ENCODE results near the gene WASHC4.

The WASHC4 gene

GRCh38 chr12:105071981-105072380 is 35.5 kb upstream of the WASHC4 start:
- no peak for TF ChIP-seq CTCF (conservative IDR thresholded peaks at IDR 0.05)
- no peak overlapping the region for H3K27ac ChIP-seq

- H3K27ac ChIP-seq, result no peak overlapping the region
- no peak for TF ChIP-seq CTCF (conservative IDR thresholded peaks at IDR 0.05)
Observed at GRCh38 chr12:105072888-105073488, 34.5 kb upstream of the WASHC4 start.

GRCh38 chr12:105076098-105076497 is 31.4 kb upstream of the WASHC4 start:
- no peak for TF ChIP-seq CTCF (conservative IDR thresholded peaks at IDR 0.05)
- H3K27ac ChIP-seq, result no peak overlapping the region

GRCh38 chr12:105076913-105077312 is 30.6 kb upstream of the WASHC4 start:
- no peak for TF ChIP-seq CTCF (conservative IDR thresholded peaks at IDR 0.05)
- H3K27ac ChIP-seq, result no peak overlapping the region

GRCh38 chr12:105077435-105077834 is 30.1 kb upstream of the WASHC4 start:
- TF ChIP-seq CTCF (conservative IDR thresholded peaks at IDR 0.05), result no peak
- H3K27ac ChIP-seq, result no peak overlapping the region

DNA sequence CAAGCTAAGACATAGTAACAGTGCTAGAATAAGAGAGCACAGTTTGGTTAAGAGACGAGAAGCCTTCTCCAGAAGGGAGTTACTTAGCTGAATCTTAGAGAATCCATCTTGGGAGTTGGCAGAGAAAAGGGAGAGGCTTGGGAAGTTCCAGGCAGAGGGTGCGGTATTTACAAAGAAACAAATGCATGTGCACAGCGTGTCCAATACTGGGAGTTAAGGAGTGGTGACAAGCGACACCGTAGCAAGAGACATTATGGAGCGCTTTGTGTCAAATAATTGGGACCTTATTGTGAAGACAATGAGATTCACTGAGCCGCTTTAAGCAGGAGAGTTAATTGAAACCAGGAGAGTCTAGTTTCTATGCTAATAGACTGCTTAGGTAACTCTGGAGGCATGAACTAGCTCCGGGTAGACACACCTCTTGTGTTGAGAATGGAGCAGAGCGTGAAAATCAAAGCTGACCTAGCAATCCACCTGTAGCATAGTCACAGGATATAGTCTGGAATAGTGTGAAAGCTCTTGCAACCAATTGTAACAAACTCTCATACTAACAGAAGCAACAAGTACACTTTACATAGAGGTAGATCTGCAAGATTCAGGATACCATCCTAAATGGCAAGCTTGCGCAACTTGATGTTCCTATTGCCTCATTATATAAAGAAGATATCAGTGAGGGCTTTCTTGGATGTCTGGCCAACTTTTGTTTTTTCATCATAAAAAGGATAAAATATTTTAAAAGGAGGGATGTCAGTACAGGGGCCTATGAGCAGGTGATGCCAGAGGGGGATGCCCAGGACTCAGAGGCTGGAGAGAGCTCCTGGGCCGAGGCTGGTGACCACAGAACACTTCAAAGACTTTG is 28.6 kb upstream of the WASHC4 start:
- no peak overlapping the region for H3K27ac ChIP-seq
- no peak for TF ChIP-seq CTCF (conservative IDR thresholded peaks at IDR 0.05)

GRCh38 chr12:105083031-105083430 is 24.5 kb upstream of the WASHC4 start:
- TF ChIP-seq CTCF (conservative IDR thresholded peaks at IDR 0.05), result no peak
- H3K27ac ChIP-seq, result no peak overlapping the region

All from VCaP (cell line).